Hepatocyte (in vitro differentiated cells): Measurements from ENCODE around the gene KIF17. TPM values are rescaled to one million over a fixed set of nuclear protein-coding genes. Genes with fewer than 3 reads are reported as not detected.

ENCODE experiments used
- DNase-seq: peaks from one replicate; pipeline ENCODE4 v3.0.0-alpha.2; 2016; ENCODE audit warnings: low spot score
- H2AFZ ChIP-seq: fragments of 200-600 bp; sonication (generic); 2 replicates; pipeline ENCODE4 v1.6.0; 2016; ENCODE audit warnings: antibody characterized with exemption, mild to moderate bottlenecking
- H3K27ac ChIP-seq: fragments of 200-600 bp; sonication (generic); 2 replicates; pipeline ENCODE4 v1.5.1; 2016; ENCODE audit warnings: mild to moderate bottlenecking
- H3K27me3 ChIP-seq: fragments of 200-600 bp; sonication (generic); 2 replicates; pipeline ENCODE4 v1.6.1; 2016
- H3K36me3 ChIP-seq: fragments of 200-600 bp; sonication (generic); replicated peaks from 2 replicates; pipeline ENCODE4 v1.5.1; 2016; ENCODE audit warnings: low read depth; ENCODE audit not compliant: insufficient read depth
- H3K4me1 ChIP-seq: fragments of 200-600 bp; sonication (generic); 2 replicates; pipeline ENCODE4 v1.5.1; 2016; ENCODE audit warnings: mild to moderate bottlenecking, moderate library complexity; ENCODE audit not compliant: insufficient read depth
- H3K4me2 ChIP-seq: fragments of 200-600 bp; sonication (generic); 2 replicates; pipeline ENCODE4 v1.6.0; 2016
- H3K4me3 ChIP-seq: fragments of 200-600 bp; sonication (generic); 2 replicates; pipeline ENCODE4 v1.5.1; 2016; ENCODE audit warnings: mild to moderate bottlenecking
- H3K79me2 ChIP-seq: fragments of 200-600 bp; sonication (generic); 2 replicates; pipeline ENCODE4 v1.6.0; 2017; ENCODE audit warnings: mild to moderate bottlenecking
- H3K9me2 ChIP-seq: fragments of 200-600 bp; sonication (generic); replicated peaks from 2 replicates; pipeline ENCODE4 v1.6.0; 2017; ENCODE audit warnings: mild to moderate bottlenecking; ENCODE audit not compliant: insufficient read depth
- H3K9me3 ChIP-seq: fragments of 200-600 bp; sonication (generic); 2 replicates; pipeline ENCODE4 v1.5.1; 2016; ENCODE audit warnings: low read depth, mild to moderate bottlenecking
- H4K20me1 ChIP-seq: fragments of 200-600 bp; sonication (generic); 2 replicates; pipeline ENCODE4 v1.6.0; 2016; ENCODE audit warnings: mild to moderate bottlenecking; ENCODE audit not compliant: insufficient read depth, poor library complexity, severe bottlenecking
- EZH2 ChIP-seq: fragments of 200-600 bp; sonication (generic); IDR thresholded peaks from 2 replicates; pipeline ENCODE4 v1.6.1; 2016; ENCODE audit warnings: antibody characterized with exemption, mild to moderate bottlenecking, borderline replicate concordance
- EZH2phosphoT487 ChIP-seq: fragments of 200-600 bp; sonication (generic); IDR thresholded peaks from one replicate; pipeline ENCODE4 v1.6.1; 2018; ENCODE audit warnings: antibody characterized with exemption, mild to moderate bottlenecking, low read depth, moderate library complexity; ENCODE audit not compliant: unreplicated experiment, severe bottlenecking
- WGBS: methylation state at CpG from one replicate; pipeline ENCODE4 v1.1.6; 2016; ENCODE audit warnings: low lambda C conversion rate; ENCODE audit errors: missing lambda C conversion rate; 5-methylcytosine and 5-hydroxymethylcytosine counted together
- polyA plus RNA-seq: library from polyadenylated mRNA; unstranded; fragments of >200 nt; fragmentation: Nextera tagmentation; extraction: Ambion mirVana; gene quantifications from 2 replicates; pipeline ENCODE4 v1.2.1, GENCODE V29; 2016
- total RNA-seq: library from RNA; depleted of rRNA; stranded (reverse); fragments of >200 nt; gene quantifications from 2 replicates; pipeline ENCODE4 v1.2.3, GENCODE V29; 2014
- TF ChIP-seq, protein P1 (sequence below): fragments of 200-600 bp; sonication (generic); IDR thresholded peaks from 2 replicates; pipeline ENCODE4 v1.5.1; 2016; ENCODE audit warnings: antibody characterized with exemption, mild to moderate bottlenecking; ENCODE audit not compliant: poor library complexity

The KIF17 gene
- total and polyA plus RNA-seq, 2 experiments from 2014 or later = 0.23 to 0.28 TPM

DNA sequence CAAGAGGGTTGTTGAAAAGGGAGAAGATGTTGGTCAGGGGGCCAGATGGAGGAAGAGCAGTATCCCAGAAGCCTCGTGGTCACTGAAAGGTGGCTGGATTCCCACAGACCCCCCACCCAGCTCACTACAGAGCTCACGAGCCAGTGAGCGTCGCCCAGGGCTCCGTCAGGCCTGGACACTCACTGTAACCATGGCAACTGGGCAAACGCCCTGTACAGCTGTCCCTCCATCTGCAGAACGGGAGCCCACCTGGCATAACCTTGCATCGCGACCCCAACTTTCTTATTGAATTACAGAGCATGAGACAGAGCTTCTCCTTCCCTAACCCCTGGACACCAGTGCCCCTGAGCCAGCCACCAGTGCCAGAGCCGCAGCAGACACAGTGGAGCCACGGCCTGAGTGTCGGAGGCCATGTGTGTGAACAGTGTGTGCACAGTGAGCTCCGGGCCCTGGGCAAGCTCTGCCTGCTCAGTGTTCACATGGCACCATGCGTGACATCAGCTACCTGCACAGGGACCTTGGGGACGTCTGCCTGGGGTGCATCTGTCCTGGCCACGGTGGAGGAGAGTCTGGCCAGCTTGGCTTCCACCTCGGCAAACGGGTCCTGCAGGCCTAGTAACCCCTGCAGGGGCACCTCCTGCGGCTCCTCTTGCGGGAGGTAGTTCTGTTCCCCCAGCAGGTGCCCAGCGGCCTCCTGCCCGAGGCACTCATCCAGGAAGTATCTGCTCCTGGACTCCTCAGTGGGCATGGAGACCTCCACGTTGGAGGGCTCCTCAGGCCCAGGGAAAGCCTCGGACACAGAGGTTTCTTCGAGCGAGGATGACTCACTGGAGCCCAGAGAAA lies 30.7 kb downstream of the KIF17 start:
- H3K27ac ChIP-seq = no peak overlapping the region
- H4K20me1 ChIP-seq = no peaks in the 10 kb centered on the region
- no peak overlapping the region for H3K4me2 ChIP-seq
- H3K79me2 ChIP-seq = no peaks in the 10 kb centered on the region
- H3K27me3 ChIP-seq = no peaks in the 10 kb centered on the region
- 84% methylated on average over 26 of the region's 26 CpGs for WGBS
- H3K9me3 ChIP-seq = no peaks in the 10 kb centered on the region
- H3K9me2 ChIP-seq = no peaks in the 10 kb centered on the region
- no peak for DNase-seq
- no peak overlapping the region for H3K4me3 ChIP-seq
- H3K4me1 ChIP-seq = no peaks in the 10 kb centered on the region
- TF ChIP-seq, protein P1, sequence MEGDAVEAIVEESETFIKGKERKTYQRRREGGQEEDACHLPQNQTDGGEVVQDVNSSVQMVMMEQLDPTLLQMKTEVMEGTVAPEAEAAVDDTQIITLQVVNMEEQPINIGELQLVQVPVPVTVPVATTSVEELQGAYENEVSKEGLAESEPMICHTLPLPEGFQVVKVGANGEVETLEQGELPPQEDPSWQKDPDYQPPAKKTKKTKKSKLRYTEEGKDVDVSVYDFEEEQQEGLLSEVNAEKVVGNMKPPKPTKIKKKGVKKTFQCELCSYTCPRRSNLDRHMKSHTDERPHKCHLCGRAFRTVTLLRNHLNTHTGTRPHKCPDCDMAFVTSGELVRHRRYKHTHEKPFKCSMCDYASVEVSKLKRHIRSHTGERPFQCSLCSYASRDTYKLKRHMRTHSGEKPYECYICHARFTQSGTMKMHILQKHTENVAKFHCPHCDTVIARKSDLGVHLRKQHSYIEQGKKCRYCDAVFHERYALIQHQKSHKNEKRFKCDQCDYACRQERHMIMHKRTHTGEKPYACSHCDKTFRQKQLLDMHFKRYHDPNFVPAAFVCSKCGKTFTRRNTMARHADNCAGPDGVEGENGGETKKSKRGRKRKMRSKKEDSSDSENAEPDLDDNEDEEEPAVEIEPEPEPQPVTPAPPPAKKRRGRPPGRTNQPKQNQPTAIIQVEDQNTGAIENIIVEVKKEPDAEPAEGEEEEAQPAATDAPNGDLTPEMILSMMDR = no peak
- no peak overlapping the region for H2AFZ ChIP-seq
- H3K36me3 ChIP-seq = no peaks in the 10 kb centered on the region

DNA sequence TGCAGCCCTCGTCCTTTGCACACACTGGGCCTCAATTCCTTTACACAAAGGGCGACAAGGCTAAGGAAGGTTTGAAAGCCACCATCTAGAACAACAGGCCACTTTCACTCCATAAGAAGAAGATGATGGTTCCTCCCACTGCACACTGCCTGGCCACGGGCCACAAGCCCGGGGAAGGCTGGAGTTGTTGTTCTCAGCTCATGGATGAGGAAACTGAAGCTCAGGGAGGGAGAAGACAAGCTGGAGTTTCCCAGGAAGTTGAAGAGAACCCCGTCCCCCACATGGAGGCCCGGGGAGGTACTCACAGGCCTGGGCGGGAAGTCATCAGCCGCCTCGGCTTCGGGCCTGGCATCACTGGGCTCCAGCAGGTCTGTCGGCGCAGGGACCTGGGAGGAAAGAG lies 32.1 kb downstream of the KIF17 start:
- H2AFZ ChIP-seq = no peak overlapping the region
- no peaks in the 10 kb centered on the region for H3K79me2 ChIP-seq
- TF ChIP-seq, protein P1 = no peak
- no peaks in the 10 kb centered on the region for H4K20me1 ChIP-seq
- no peak overlapping the region for H3K4me3 ChIP-seq
- no peaks in the 10 kb centered on the region for H3K9me2 ChIP-seq
- H3K4me1 ChIP-seq = no peaks in the 10 kb centered on the region
- no peak overlapping the region for H3K4me2 ChIP-seq
- H3K27me3 ChIP-seq = no peaks in the 10 kb centered on the region
- 86% methylated on average over 12 of the region's 12 CpGs for WGBS
- no peak overlapping the region for H3K27ac ChIP-seq
- H3K9me3 ChIP-seq = no peaks in the 10 kb centered on the region
- no peaks in the 10 kb centered on the region for H3K36me3 ChIP-seq
- no peak for DNase-seq

DNA sequence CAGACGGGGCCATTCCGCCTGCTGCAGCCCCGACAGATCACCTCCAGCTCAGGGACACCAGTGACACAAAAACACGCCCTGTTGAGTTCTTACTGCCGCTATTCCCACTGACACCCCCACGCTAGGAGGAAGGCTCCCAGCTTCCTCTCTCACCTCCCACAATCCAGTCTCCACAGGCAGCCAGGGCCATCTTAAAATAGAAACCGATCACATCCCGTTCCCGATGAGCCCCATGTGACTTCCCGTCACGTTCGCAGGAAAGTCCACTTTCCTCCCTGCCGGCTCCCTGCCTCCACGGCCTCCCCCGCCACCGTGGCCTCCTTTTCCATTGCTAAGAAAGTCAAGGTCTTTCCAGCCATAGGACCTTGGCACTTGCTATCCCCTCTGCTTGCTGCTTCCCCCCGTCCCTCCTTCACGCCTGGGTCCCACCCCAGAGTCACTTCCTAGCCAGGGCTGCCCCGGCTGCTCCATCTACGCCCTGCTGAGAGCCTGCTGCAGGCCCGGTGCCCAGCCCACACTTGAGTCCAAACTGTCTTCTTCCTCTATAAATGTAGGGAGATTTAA lies 32.6 kb downstream of the KIF17 start:
- H3K27ac ChIP-seq = no peak overlapping the region
- no peaks in the 10 kb centered on the region for H3K36me3 ChIP-seq
- H2AFZ ChIP-seq = no peak overlapping the region
- no peaks in the 10 kb centered on the region for H3K9me3 ChIP-seq
- no peaks in the 10 kb centered on the region for H3K79me2 ChIP-seq
- DNase-seq = no peak
- TF ChIP-seq, protein P1 = no peak
- TF ChIP-seq EZH2phosphoT487 (no peak), EZH2 (no peak)
- 82% methylated on average over 21 of the region's 21 CpGs for WGBS
- no peaks in the 10 kb centered on the region for H4K20me1 ChIP-seq
- no peaks in the 10 kb centered on the region for H3K4me1 ChIP-seq
- no peaks in the 10 kb centered on the region for H3K9me2 ChIP-seq
- H3K27me3 ChIP-seq = no peaks in the 10 kb centered on the region
- H3K4me3 ChIP-seq = no peak overlapping the region
- no peak overlapping the region for H3K4me2 ChIP-seq
